Eye (tissue), 1 donor: ENCODE data around the gene PAM.
"Not testable (repeated sequence)": the region's sequence is repeated elsewhere in the genome, so short reads cannot be mapped to it uniquely, and the experiment has no call there.

Experiments
- DNase-seq: peaks from one replicate; pipeline ENCODE4 v3.0.0-alpha.2; 2015

The PAM gene

GRCh38 chr5:102753889-102754766, 977 bp upstream of the PAM start:
- peak; percentile 83 for DNase-seq

GRCh38 chr5:102755686-102756371, 724 bp downstream of the PAM start:
- peak; percentile 90 for DNase-seq

- no peak for DNase-seq
Observed at GRCh38 chr5:102758576-102758975, 3.5 kb downstream of the PAM start.

GRCh38 chr5:102759289-102759688, 4.2 kb downstream of the PAM start:
- DNase-seq = no peak

GRCh38 chr5:102759700-102760099, 4.6 kb downstream of the PAM start:
- no peak for DNase-seq

- peak; percentile 56 for DNase-seq
Observed at GRCh38 chr5:102760815-102761214, 5.7 kb downstream of the PAM start.

- no peak for DNase-seq
Observed at GRCh38 chr5:102762095-102762534, 7.0 kb downstream of the PAM start.

GRCh38 chr5:102762562-102763227, 7.6 kb downstream of the PAM start:
- no peak for DNase-seq

- DNase-seq = no peak
Observed at GRCh38 chr5:102763734-102764133, 8.6 kb downstream of the PAM start.

GRCh38 chr5:102764381-102765004, 9.4 kb downstream of the PAM start:
- no peak for DNase-seq

- no peak for DNase-seq
Observed at GRCh38 chr5:102765350-102765749, 10.2 kb downstream of the PAM start.

GRCh38 chr5:102766295-102767090, 11.4 kb downstream of the PAM start:
- no peak for DNase-seq

- DNase-seq = no peak
Observed at GRCh38 chr5:102767862-102768261, 12.8 kb downstream of the PAM start.

- DNase-seq = no peak
Observed at GRCh38 chr5:102770803-102771202, 15.7 kb downstream of the PAM start.

GRCh38 chr5:102771435-102771834, 16.3 kb downstream of the PAM start:
- no peak for DNase-seq

- DNase-seq = no peak
Observed at GRCh38 chr5:102772273-102772672, 17.2 kb downstream of the PAM start.

GRCh38 chr5:102773133-102773532, 18.0 kb downstream of the PAM start:
- DNase-seq = no peak

GRCh38 chr5:102775756-102776155, 20.7 kb downstream of the PAM start:
- not testable (repeated sequence) for DNase-seq

GRCh38 chr5:102777099-102777498, 22.0 kb downstream of the PAM start:
- DNase-seq = no peak

- DNase-seq = no peak
Observed at GRCh38 chr5:102778478-102778877, 23.4 kb downstream of the PAM start.

GRCh38 chr5:102781359-102781758, 26.3 kb downstream of the PAM start:
- no peak for DNase-seq

- DNase-seq = no peak
Observed at GRCh38 chr5:102781786-102782185, 26.7 kb downstream of the PAM start.
